DMS53 (cell line): ENCODE measurements around the gene TCF25.
"Not testable (repeated sequence)": the region's sequence is repeated elsewhere in the genome, so short reads cannot be mapped to it uniquely, and the experiment has no call there.

Source experiments
- DNase-seq: peaks from one replicate; lab custom pipeline; 2025; lab: John Stamatoyannopoulos, UW

The TCF25 gene, protein sequence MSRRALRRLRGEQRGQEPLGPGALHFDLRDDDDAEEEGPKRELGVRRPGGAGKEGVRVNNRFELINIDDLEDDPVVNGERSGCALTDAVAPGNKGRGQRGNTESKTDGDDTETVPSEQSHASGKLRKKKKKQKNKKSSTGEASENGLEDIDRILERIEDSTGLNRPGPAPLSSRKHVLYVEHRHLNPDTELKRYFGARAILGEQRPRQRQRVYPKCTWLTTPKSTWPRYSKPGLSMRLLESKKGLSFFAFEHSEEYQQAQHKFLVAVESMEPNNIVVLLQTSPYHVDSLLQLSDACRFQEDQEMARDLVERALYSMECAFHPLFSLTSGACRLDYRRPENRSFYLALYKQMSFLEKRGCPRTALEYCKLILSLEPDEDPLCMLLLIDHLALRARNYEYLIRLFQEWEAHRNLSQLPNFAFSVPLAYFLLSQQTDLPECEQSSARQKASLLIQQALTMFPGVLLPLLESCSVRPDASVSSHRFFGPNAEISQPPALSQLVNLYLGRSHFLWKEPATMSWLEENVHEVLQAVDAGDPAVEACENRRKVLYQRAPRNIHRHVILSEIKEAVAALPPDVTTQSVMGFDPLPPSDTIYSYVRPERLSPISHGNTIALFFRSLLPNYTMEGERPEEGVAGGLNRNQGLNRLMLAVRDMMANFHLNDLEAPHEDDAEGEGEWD

DNA sequence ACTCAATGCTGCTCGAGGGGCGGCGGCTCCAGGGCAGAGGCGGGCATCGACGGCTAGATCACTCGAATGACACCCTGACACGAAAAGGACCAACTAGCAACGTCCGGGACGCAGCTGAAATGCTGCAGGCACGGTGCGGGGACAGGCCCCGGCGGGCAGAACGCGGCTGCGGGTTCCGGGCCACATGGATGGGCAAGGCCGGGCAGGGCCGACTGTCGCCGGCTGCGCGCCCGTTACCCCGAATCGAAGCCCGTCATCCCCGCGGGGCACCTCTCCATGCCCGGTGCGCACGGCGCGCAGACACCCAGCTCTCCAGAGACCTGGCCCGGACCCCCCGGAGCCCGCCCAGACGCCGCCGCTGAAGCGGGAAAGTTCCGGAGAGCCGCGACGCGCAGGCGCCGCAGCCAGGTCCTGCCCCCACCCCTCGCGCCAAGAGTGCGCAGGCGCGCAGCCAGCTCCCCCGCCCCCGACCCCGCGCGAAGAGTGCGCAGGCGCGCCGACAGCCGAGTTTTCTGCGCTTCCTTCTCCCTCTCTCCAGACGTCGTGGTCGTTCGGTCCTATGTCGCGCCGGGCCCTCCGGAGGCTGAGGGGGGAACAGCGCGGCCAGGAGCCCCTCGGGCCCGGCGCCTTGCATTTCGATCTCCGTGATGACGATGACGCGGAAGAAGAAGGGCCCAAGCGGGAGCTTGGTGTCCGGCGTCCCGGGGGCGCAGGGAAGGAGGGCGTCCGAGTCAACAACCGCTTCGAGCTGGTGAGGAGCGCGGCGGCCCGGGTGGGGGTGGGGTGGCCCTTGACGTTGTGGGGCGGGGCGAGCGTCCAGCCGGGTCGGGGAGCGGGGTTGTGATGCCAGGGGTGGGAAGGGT lies at the start of gene TCF25:
TSS of gene TCF25 (plus strand) at position 484 of the 863 bp plus-strand sequence. CDS start at position 560, 76 bp downstream.
- DNase-seq: peak; percentile 87

GRCh38 chr16:89823824-89824148 lies 49.6 kb upstream of the TCF25 start:
- peak; percentile 46 for DNase-seq

DNA sequence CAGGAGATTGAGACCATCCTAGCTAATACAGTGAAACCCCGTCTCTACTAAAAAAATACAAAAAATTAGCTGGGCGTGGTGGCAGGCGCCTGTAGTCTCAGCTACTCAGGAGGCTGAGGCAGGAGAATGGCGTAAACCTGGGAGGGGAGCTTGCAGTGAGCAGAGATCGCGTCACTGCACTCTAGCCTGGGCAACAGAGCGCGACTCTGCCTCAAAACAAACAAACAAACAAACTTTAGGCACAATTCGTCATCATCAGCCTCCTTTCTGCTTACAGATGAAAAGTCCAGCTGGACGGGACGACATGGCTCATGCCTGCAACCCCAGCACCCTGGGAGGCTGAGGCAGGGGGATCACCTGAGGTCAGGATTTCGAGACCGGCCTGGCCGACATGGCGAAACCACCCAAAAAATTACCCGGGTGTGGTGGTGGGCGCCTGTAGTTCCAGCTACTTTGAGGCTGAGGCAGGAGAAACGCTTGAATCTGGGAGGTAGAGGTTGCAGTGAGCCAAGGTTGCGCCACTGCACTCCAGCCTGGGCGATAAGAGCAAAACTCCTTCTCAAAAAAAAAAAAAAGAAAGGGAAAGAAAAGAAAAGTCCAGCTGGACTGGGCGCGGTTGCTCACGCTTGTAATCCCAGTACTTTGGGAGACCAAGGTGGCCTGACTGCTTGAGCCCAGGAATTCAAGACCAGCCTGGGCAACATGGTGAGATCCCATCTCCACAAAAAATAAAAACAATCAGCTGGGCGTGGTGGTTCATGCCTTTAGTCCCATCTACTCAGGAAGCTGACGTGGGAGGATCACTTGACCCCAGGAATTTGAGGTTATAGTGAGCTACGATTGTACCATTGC lies 46.6 kb upstream of the TCF25 start:
- DNase-seq: no peak

DNA sequence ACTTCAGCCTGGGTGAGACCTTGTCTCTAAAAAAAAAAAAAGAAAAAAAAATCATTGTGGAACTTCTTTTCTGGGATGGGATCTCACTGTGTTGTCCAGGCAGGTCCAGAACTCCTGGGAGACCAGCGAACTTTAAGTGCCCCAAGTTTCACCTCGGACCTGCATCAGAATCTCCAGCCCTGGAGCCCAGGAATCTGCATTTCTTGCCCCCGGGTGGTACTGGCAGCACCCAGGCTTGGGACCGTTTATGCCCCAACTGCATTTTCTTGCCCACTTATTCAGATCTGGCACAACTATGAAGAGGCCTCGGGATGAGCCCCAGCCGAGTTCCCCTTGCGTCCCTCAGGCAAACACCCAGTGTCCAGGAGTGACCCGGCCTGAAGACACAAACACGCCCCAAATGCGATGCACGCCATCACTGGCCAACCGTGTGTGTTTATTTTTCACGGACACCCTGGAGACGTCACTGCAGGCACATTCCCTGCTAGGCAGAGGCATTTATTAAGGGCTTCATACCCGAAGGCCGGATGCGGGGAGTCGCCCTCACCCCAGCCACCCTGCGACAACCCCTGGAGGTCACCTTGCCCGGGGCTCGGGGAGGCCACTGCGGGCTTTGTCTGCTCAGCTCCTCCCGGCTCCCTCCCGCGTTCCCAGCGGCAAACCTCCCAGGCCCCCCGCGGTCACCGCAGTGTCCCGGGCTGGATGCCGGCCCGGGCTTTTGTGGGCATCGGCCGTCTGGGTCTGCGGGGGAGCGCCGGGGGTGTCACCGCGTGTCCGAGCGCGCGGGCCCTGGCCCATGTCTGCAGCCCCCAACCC lies 45.8 kb upstream of the TCF25 start:
- peak; percentile 91 for DNase-seq

DNA sequence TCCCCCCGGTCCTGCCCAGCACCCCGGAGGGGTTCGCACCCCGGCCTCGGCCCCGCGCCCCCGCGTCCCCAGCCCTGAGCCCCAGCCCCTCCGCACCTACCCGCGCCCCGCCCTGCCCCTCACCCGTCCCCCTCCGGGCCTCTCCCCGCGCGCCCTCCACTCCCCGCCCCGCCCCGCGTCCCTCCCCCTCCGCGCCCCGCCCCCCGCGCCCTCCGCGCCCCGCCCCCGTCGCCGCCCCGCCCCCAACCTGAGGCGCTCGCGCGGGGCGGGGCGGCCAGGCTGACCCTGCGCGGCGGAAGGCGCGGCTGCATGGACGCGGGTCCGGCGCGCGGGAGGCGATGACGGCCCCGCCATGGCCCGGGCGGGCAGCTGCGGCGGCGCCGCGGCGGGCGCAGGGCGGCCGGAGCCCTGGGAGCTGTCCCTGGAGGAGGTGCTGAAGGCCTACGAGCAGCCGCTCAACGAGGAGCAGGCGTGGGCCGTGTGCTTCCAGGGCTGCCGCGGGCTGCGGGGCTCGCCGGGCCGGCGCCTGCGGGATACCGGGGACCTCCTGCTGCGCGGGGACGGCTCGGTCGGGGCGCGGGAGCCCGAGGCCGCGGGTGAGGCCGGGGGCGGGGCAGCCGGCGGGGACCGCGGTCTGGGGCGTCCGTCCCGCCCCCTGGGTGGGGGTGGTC lies 45.1 kb upstream of the TCF25 start, which contains the start of gene SPIRE2:
TSS of gene SPIRE2 (plus strand) at position 277 of the 671 bp plus-strand sequence. CDS start at position 353, 76 bp downstream.
- DNase-seq: peak; percentile 85

- peak; percentile 68 for DNase-seq
Measured at GRCh38 chr16:89828870-89829629, 44.3 kb upstream of the TCF25 start.

DNA sequence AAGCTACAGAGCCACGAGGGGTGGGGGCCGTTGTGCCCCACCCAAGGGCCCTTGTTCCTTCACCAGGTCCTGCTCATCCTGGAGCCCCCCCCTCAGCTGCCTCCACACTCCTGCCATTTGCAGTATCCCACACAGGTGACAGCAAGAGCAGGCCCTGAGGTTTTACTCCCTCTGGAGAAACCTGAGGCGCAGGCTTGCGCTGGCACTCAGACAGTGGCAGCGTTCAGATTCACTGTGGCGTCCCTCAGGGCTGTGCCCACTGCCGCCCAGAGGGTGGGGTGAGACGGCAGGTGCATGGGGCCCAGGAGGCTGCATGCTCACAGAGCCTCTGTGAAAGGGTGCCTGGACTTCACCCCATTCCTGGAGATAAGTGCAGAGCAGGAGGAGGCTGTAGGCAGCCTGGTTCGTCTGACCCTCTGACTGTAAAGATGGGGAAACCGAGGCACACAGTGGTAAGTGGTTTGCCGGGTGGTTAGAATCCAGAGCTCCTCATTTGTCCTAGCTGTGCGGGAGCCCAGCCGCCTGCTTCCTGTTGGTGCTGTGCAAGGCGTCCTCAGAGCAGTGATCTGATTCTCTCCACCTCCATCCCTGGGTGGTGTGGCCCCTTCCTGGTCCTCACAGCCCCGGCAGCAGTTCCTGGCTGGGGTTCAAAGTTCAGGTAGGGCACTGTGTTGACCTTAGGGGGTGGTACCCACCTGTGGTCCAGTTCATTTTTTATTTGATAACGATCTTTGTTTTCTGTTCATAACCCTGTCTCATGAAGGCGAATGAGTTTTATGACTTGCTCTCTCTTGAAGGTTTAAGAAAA lies 43.6 kb upstream of the TCF25 start:
- DNase-seq: peak; percentile 77

GRCh38 chr16:89831810-89832328 lies 41.5 kb upstream of the TCF25 start:
- DNase-seq: no peak

- not testable (repeated sequence) for DNase-seq
Measured at GRCh38 chr16:89833664-89834363, 39.6 kb upstream of the TCF25 start.

- not testable (repeated sequence) for DNase-seq
Measured at GRCh38 chr16:89834813-89835363, 38.5 kb upstream of the TCF25 start.

DNA sequence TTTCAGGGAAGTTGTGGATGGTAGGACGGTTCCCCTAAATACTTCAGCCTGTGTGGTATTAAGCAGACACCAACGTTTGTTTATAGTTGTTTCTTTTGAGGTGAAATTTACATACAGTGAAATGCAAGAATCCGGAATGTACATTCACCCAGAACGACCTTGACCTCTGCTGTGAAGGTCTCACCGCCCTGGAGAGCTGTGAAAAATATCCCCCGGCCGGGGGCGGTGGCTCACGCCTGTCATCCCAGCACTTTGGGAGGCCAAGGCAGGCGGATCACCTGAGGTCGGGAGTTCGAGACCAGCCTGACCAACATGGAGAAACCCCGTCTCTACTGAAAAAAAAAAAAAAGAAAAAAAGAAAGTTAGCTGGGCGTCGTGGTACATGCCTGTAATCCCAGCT lies 36.9 kb upstream of the TCF25 start:
- not testable (repeated sequence) for DNase-seq

GRCh38 chr16:89837014-89837546 lies 36.3 kb upstream of the TCF25 start:
- DNase-seq: peak; percentile 40

DNA sequence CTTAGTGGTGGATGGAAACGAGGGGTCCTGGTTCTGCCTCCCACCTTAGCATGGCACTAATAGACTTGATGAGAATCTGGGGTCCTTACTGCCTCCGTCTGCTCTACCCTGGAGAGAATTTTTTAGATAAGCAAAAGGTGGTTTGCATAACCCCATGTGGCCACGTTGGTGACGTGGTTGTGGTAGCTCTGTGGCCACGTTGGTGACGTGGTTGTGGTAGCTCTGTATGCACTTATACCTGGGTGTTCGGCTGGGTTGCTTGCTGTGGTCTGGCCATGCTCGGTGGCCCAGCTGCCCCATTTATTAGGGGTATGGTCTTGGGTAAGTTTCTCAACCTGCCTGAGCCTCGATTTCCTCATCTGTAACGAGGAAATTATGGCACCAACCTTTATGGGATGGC lies 32.1 kb upstream of the TCF25 start:
- no peak for DNase-seq

GRCh38 chr16:89842471-89843408 lies 30.7 kb upstream of the TCF25 start:
- no peak for DNase-seq
